Aorta (tissue), 5 donors: Measurements from ENCODE around the gene RABGAP1L. TPM values are rescaled to one million over a fixed set of nuclear protein-coding genes. Genes with fewer than 3 reads are reported as not detected.
"Not testable (repeated sequence)": the region's sequence is repeated elsewhere in the genome, so short reads cannot be mapped to it uniquely, and the experiment has no call there.

Experiments
- ATAC-seq: fragments of 200-7000 bp; cut with Tn5 transposase; one replicate; pipeline ENCODE4 v1.9.1; 2022; ENCODE audit warnings: moderate library complexity; ENCODE audit not compliant: low FRiP score
- DNase-seq, 2 donors: peaks; one replicate each; pipeline ENCODE4 v3.0.0-alpha.2; 2020
- H3K27ac ChIP-seq, 2 donors: one replicate each; pipeline ENCODE4 v1.5.1; 2013; ENCODE audit warnings: low read length in 2 of 2, mild to moderate bottlenecking in 2 of 2, moderate library complexity in 2 of 2, control low read depth in 1 of 2, inconsistent platforms in 1 of 2, low read depth in 1 of 2
- H3K27me3 ChIP-seq, 2 donors: one replicate each; pipeline ENCODE4 v1.6.1; 2013; ENCODE audit warnings: control low read depth in 1 of 2, low read length in 1 of 2, mild to moderate bottlenecking in 1 of 2, moderate library complexity in 1 of 2; ENCODE audit not compliant: insufficient read depth in 2 of 2, control insufficient read depth in 1 of 2
- H3K36me3 ChIP-seq, 2 donors: one replicate each; pipeline ENCODE4 v1.6.1; 2013; ENCODE audit warnings: control low read depth in 1 of 2, low read length in 1 of 2, mild to moderate bottlenecking in 1 of 2; ENCODE audit not compliant: insufficient read depth in 2 of 2, control insufficient read depth in 1 of 2
- H3K4me1 ChIP-seq, 2 donors: one replicate each; pipeline ENCODE4 v1.6.1; 2013; ENCODE audit warnings: low read length in 2 of 2, control low read depth in 1 of 2, mild to moderate bottlenecking in 1 of 2, moderate library complexity in 1 of 2; ENCODE audit not compliant: insufficient read depth in 2 of 2, control insufficient read depth in 1 of 2
- H3K4me3 ChIP-seq, 2 donors: one replicate each; pipeline ENCODE4 v1.5.1; 2013; ENCODE audit warnings: low read length in 2 of 2, control low read depth in 1 of 2, mild to moderate bottlenecking in 1 of 2
- H3K9me3 ChIP-seq: one replicate; pipeline ENCODE4 v1.6.1; 2013; ENCODE audit warnings: mild to moderate bottlenecking, low read length; ENCODE audit not compliant: control insufficient read depth
- WGBS, 2 donors: extraction: QIAGEN DNeasy Blood & Tissue Kit; methylation state at CpG; one replicate each; pipeline ENCODE4 v1.1.7; 2013; 5-methylcytosine and 5-hydroxymethylcytosine counted together
- intact Hi-C, 2 donors: fragments of 100-400 bp; cut with DNase I; formaldehyde crosslinking; loops; one replicate each; pipeline versions ENCODE4 v1.14.2 to v1.15.0; 2022
- polyA plus RNA-seq, 2 donors: library from polyadenylated mRNA; stranded (reverse); fragments of 200-250 nt; gene quantifications; one replicate each; pipeline ENCODE4 v1.2.3, GENCODE V29; 2013
- total RNA-seq, 2 donors: library from RNA; stranded (reverse); fragmentation: NEBNext Ultra II Directional; extraction: Animal tissue kit (Norgen Biotek cat#: 25700); gene quantifications; one replicate each; pipeline ENCODE4 v1.2.1, GENCODE V29; 2021
- donor health status: healthy with polysubstance abuse.
- donor health status: Bipolar disorder and iron deficiency.
- donor health status: DM: no; HTN: no; CAD: no.
- donor health status: DM: no; HTN: no; CAD: no.
- donor health status: DM: yes; HTN: yes; CAD: no.

RABGAP1L gene
- total and polyA plus RNA-seq, 4 donors = 14.8 to 56.4 (median 38.4) TPM

GRCh38 chr1:174398246-174398645, 238.9 kb downstream of the RABGAP1L start:
- no peak for ATAC-seq
- no peaks in the 10 kb centered on the region for H3K27me3 ChIP-seq
- 90 to 96% methylated on average over 4 of the region's 4 CpGs for WGBS, 2 donors

DNA sequence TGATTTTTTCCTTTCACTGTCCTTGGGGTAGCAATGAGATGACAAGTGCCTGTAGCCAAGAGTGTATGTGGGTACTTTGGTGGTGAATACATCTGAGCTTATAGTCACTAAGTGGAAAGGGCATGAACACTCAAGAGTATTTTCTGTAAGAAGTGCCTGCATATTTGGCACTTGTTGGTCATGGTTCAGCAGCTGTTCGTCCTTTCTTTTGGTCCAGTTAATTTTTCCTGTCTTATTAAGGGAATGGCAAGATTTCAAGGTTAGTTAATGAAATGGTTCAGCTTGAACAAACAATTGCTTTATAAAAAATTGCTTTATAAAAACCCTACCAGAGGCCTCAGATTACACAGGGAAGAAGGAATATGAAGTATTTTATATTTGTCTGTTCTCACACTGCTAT, 239.9 kb downstream of the RABGAP1L start:
- no peak for DNase-seq
- no peak overlapping the region for H3K4me3 ChIP-seq
- H3K9me3 ChIP-seq = no peaks in the 10 kb centered on the region
- no peaks in the 10 kb centered on the region for H3K27me3 ChIP-seq
- H3K27ac ChIP-seq = no peak overlapping the region
- no peak for ATAC-seq
- WGBS, 2 donors = 48 to 50% methylated on average over 1 of the region's 1 CpG
- no peaks in the 10 kb centered on the region for H3K4me1 ChIP-seq
- H3K36me3 ChIP-seq = no peaks in the 10 kb centered on the region
- intact Hi-C loops = no loop called here

More at GRCh38 chr1:174398246-174398645, 238.9 kb downstream of the RABGAP1L start:
- Histone ChIP-seq H3K27ac (no peak overlapping the region), H3K9me3 (peaks cover 1% of the 10 kb centered on the region), H3K4me1 (no peaks in the 10 kb centered on the region), H3K4me3 (no peak overlapping the region), H3K36me3 (no peaks in the 10 kb centered on the region)
- intact Hi-C loops = no loop called here
- DNase-seq = no peak

- DNase-seq = no peak
- no peak for ATAC-seq
- intact Hi-C loops = no loop called here
- Histone ChIP-seq H3K9me3 (no peaks in the 10 kb centered on the region), H3K27me3 (no peaks in the 10 kb centered on the region), H3K4me3 (no peak overlapping the region), H3K4me1 (no peaks in the 10 kb centered on the region), H3K36me3 (no peaks in the 10 kb centered on the region), H3K27ac (no peak overlapping the region)
- 91 to 94% methylated on average over 4 of the region's 4 CpGs for WGBS, 2 donors
Observed at GRCh38 chr1:174401075-174401474, 241.8 kb downstream of the RABGAP1L start.

GRCh38 chr1:174405219-174405618, 245.9 kb downstream of the RABGAP1L start:
- H3K27ac ChIP-seq = no peak overlapping the region
- DNase-seq (no peak), ATAC-seq (no peak)
- no peaks in the 10 kb centered on the region for H3K9me3 ChIP-seq
- intact Hi-C loops = no loop called here
- no peaks in the 10 kb centered on the region for H3K27me3 ChIP-seq
- H3K36me3 ChIP-seq = no peaks in the 10 kb centered on the region
- no peaks in the 10 kb centered on the region for H3K4me1 ChIP-seq
- WGBS, 2 donors = 91 to 100% methylated on average over 1 of the region's 1 CpG
- no peak overlapping the region for H3K4me3 ChIP-seq

GRCh38 chr1:174406421-174406820, 247.1 kb downstream of the RABGAP1L start:
- H3K4me1 ChIP-seq = no peaks in the 10 kb centered on the region
- H3K9me3 ChIP-seq = no peaks in the 10 kb centered on the region
- no peak for DNase-seq
- H3K27me3 ChIP-seq = no peaks in the 10 kb centered on the region
- no peaks in the 10 kb centered on the region for H3K36me3 ChIP-seq
- 95 to 96% methylated on average over 4 of the region's 4 CpGs for WGBS, 2 donors
- no peak overlapping the region for H3K4me3 ChIP-seq
- ATAC-seq = no peak
- no peak overlapping the region for H3K27ac ChIP-seq
- intact Hi-C loops = no loop called here

DNA sequence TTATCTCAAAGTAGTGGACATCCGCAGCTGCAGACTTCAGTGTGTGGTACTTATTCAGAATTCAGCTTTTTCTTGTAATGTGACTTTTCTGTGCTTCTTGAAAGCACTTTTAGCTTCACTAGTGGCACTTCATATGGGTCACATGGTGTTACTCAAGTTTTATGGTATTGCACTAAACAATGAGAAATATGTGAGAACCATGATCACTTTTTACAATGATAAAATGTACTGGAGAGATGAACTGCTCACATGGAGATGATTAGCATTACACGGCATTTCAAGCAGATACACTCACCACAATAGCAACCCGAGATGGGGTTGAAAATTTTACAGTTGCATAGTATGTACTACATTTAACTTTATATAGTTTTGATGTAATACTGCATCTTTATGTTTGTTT, 248.3 kb downstream of the RABGAP1L start:
- Histone ChIP-seq H3K27me3 (no peaks in the 10 kb centered on the region), H3K9me3 (no peaks in the 10 kb centered on the region), H3K36me3 (no peaks in the 10 kb centered on the region), H3K27ac (no peak overlapping the region), H3K4me1 (no peaks in the 10 kb centered on the region), H3K4me3 (no peak overlapping the region)
- ATAC-seq (no peak), DNase-seq (no peak)
- intact Hi-C loops = no loop called here
- WGBS, 2 donors = 92 to 96% methylated on average over 3 of the region's 3 CpGs

DNA sequence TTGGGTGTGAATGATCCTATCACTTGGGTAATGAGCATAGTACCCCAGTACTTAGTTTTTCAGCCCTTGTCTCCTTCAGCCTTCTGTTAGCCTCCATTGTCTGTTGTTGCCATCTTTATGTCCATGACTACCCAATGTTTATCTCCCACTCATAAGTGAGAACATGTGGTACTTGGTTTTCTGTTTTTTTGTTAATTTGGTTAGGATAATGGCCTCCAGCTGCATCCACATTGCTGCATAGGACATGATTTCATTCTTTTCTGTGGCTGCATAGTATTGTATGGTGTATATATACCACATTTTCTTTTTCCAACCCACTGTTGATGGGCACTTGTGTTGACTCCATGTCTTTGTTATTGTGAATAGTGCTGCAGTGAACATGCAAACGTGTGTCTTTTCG, 248.8 kb downstream of the RABGAP1L start:
- Histone ChIP-seq H3K4me1 (no peaks in the 10 kb centered on the region), H3K36me3 (no peaks in the 10 kb centered on the region), H3K27ac (no peak overlapping the region), H3K9me3 (no peaks in the 10 kb centered on the region), H3K4me3 (no peak overlapping the region), H3K27me3 (no peaks in the 10 kb centered on the region)
- DNase-seq (no peak), ATAC-seq (no peak)
- 65 to 72% methylated on average over 2 of the region's 2 CpGs for WGBS, 2 donors
- intact Hi-C loops = no loop called here

DNA sequence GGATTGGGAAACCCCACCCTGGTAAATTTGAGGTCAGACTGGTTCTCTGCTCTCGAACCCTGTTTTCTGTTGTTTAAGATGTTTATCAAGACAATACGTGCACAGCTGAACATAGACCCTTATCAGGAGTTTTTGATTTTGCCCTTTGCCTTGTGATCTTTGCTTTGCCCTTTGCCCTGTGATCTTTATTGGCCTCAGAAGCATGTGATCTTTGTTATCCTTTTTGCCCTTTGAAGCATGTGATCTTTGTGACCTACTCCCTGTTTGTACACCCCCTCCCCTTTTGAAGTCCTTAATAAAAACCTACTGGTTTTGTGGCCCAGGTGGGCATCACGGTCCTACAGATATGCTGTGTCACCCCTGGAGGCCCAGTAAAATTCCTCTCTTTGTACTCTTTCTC, 250.5 kb downstream of the RABGAP1L start:
- DNase-seq, H3K36me3 ChIP-seq, H3K27ac ChIP-seq, intact Hi-C loops, H3K27me3 ChIP-seq, H3K9me3 ChIP-seq, H3K4me1 ChIP-seq, H3K4me3 ChIP-seq, ATAC-seq: not testable (repeated sequence)
- WGBS, 2 donors = 91 to 92% methylated on average over 3 of the region's 3 CpGs

DNA sequence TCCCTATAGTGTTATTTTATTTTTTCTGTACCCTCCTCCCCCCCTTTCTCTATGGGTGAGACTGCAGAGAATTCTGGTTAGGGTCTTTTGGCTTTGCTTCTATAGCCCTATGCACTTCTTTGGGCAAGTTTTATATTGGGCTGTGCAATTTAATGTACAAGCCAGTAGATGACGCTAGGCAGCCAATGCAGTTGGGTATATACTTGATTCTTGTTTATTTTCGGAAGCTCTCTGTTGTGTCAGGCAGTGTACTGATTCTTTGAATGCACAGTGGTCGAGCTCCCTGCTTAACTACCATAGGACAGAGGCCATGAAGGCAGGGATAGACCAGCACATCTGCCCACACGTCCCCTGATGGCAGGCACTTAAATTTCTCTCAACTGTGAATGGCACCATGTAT, 254.3 kb downstream of the RABGAP1L start:
- DNase-seq = no peak
- Histone ChIP-seq H3K27ac (no peak overlapping the region), H3K4me3 (no peak overlapping the region), H3K27me3 (no peaks in the 10 kb centered on the region), H3K36me3 (no peaks in the 10 kb centered on the region), H3K4me1 (peaks cover 0 to 2% of the 10 kb centered on the region in 2 donors), H3K9me3 (no peaks in the 10 kb centered on the region)
- intact Hi-C loops = no loop called here
- ATAC-seq = no peak
- 78 to 79% methylated on average over 4 of the region's 4 CpGs for WGBS, 2 donors
